AG04450 (cell line): ENCODE measurements around the gene CA5A. TPM values are rescaled to one million over a fixed set of nuclear protein-coding genes. Genes with fewer than 3 reads are reported as not detected.
"Not testable (repeated sequence)": the region's sequence is repeated elsewhere in the genome, so short reads cannot be mapped to it uniquely, and the experiment has no call there.

Experiments
- CTCF ChIA-PET: fragments of 300-600, 350-600 bp; formaldehyde crosslinking; extraction: SDS; loops from one replicate; lab custom pipeline; 2022; ENCODE audit warnings: antibody characterized with exemption, inconsistent platforms; lab: Charles Lee
- POLR2A ChIA-PET: fragments of 350-600 bp; formaldehyde crosslinking; extraction: SDS; loops from one replicate; lab custom pipeline; 2021; ENCODE audit warnings: antibody characterized with exemption, inconsistent platforms; lab: Yijun Ruan, JAX
- DNase-seq: peaks from one replicate; pipeline ENCODE4 v3.0.0-alpha.2; 2011; ENCODE audit warnings: low read depth, low spot score
- H3K27ac ChIP-seq: one replicate; pipeline ENCODE4 v1.5.1; 2012; ENCODE audit warnings: low read depth, low read length, control low read depth
- H3K27me3 ChIP-seq: one replicate; pipeline ENCODE4 v1.6.0; 2012; ENCODE audit warnings: low read length; ENCODE audit not compliant: control insufficient read depth, insufficient read depth
- H3K4me3 ChIP-seq: 2 replicates; pipeline ENCODE4 v1.5.1; 2011; ENCODE audit warnings: mild to moderate bottlenecking, low read depth, low read length, control low read depth
- H3K9me3 ChIP-seq: 2 replicates; pipeline ENCODE4 v1.5.1; 2012; ENCODE audit warnings: low read length; ENCODE audit not compliant: control insufficient read depth, insufficient read depth
- polyA plus RNA-seq: library from polyadenylated mRNA; depleted of rRNA; stranded (reverse); fragments of >200 nt; gene quantifications from 2 replicates; pipeline ENCODE4 v1.2.3, GENCODE V29; 2011
- TF ChIP-seq, protein P1 (sequence below): IDR thresholded peaks from 2 replicates; pipeline ENCODE4 v1.5.1; 2011; ENCODE audit warnings: low read depth, low read length, control low read depth, inconsistent platforms

Gene CA5A
- polyA plus RNA-seq, 1 experiment = not detected

DNA sequence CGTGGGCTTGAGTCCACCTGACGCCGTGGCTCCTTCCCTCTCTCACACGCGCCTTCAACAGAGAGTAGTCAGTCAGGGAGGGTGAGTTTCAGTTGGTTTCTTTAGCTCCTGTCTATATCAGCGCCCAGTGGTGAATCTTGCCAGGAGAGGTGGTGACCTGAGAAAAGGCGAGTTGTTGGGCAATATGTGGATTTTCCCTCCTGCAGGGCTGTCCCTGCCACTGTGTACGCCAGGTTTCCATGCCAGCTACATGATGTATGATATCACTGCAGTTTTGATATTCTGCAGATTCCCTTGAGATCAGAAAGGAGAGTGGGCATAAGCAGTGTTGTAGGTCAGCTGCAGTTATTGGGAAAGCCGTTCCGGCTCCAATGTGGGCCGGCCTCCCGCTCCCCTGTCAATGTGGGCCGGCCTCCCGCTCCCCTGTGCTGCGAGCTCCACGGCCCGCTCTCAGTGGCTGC lies 46.3 kb upstream of the CA5A start:
- CTCF ChIA-PET = interaction anchor here (0.6 kb wide), 1 partner anchor 32 kb away, joined by 3 read pairs; no protein-coding TSS in a partner anchor

DNA sequence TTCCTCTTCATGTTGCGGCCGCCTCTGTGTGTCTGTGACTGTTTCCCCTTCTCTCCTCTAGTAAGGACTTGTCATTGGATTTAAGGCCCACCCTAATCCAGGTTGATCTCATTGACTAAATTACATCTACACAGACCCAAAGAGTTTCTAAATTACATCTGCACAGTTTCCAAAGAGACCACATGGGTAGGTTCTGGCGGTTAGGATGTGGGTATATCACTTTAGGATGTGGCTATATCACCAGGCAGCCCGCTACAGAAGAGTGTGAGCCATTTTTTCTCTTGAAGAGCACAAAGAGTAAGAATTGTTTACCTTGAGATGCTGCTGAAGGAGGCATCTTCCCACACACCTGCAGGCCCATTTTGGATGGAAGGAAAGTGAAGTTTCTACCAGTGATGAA lies 45.0 kb upstream of the CA5A start:
- POLR2A ChIA-PET, H3K9me3 ChIP-seq, H3K27me3 ChIP-seq, H3K27ac ChIP-seq, DNase-seq, H3K4me3 ChIP-seq, CTCF ChIA-PET: not testable (repeated sequence)

More for the DNA sequence above, 46.3 kb upstream of the CA5A start:
- no peaks in the 10 kb centered on the region for H3K27me3 ChIP-seq
- POLR2A ChIA-PET = no interaction called here
- H3K27ac ChIP-seq = no peak overlapping the region
- H3K4me3 ChIP-seq = no peak overlapping the region
- TF ChIP-seq, protein P1, sequence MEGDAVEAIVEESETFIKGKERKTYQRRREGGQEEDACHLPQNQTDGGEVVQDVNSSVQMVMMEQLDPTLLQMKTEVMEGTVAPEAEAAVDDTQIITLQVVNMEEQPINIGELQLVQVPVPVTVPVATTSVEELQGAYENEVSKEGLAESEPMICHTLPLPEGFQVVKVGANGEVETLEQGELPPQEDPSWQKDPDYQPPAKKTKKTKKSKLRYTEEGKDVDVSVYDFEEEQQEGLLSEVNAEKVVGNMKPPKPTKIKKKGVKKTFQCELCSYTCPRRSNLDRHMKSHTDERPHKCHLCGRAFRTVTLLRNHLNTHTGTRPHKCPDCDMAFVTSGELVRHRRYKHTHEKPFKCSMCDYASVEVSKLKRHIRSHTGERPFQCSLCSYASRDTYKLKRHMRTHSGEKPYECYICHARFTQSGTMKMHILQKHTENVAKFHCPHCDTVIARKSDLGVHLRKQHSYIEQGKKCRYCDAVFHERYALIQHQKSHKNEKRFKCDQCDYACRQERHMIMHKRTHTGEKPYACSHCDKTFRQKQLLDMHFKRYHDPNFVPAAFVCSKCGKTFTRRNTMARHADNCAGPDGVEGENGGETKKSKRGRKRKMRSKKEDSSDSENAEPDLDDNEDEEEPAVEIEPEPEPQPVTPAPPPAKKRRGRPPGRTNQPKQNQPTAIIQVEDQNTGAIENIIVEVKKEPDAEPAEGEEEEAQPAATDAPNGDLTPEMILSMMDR = no peak
- DNase-seq = no peak
- no peaks in the 10 kb centered on the region for H3K9me3 ChIP-seq

DNA sequence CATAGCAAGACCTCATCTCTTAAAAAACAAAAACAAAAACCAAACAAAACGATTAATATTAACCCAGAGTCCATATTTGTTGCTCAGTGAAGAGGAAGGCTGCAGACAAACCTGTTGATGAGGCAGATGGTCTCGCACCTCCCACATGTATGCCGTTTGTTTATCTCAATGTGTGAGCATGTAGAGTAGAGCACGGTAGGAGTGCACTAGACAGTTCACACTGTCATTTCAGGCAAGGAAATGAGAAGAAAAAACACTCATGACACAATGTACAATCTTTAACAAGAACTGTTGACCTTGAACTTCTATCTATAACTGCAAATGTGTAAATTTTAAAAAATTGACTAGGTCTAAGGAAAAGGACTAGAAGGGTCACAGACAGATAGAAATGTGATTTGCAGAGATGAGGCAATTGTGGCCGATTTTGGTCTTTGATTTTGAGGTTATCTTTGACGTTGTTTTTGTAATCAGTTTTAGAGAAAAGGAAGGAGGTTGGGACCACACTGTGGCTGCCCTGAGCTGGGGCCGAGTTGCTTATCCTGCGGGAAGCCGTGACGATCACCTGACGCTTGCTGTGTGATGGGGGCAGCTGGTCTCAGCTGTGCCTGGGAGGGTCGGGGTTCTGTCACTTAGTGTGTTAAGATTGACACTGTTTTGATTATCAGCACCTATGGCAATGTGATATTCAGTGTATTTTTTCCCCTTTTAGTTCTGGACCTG lies 43.7 kb upstream of the CA5A start:
- DNase-seq, CTCF ChIA-PET, H3K4me3 ChIP-seq, H3K27ac ChIP-seq, POLR2A ChIA-PET, H3K27me3 ChIP-seq, H3K9me3 ChIP-seq: not testable (repeated sequence)

DNA sequence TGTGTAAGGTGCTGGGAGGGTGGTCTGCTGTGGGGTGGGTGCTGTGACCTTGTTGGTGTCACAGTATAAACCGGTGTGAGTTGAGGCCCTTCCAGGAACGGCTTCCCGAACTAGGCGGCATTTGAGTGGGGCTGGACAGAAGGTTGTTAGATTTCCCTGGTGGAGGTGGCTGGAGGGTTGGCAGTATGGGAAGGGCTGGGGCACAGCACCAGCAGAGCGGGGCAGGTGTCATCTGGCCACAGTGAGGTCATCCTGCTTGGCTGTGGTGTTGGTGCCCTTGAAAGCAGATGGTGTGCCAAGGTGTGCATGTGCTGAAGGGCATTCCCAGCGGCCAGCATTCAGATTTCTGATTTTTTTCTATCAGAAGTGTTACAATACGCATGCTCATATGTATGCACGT lies 43.0 kb upstream of the CA5A start:
- H3K9me3 ChIP-seq = no peaks in the 10 kb centered on the region; the same call in 1 of the 2 replicates
- POLR2A ChIA-PET = no interaction called here
- H3K27me3 ChIP-seq = no peaks in the 10 kb centered on the region
- H3K27ac ChIP-seq = no peak overlapping the region
- TF ChIP-seq, protein P1 = no peak
- CTCF ChIA-PET = no interaction called here
- H3K4me3 ChIP-seq = no peak overlapping the region
- DNase-seq = no peak

DNA sequence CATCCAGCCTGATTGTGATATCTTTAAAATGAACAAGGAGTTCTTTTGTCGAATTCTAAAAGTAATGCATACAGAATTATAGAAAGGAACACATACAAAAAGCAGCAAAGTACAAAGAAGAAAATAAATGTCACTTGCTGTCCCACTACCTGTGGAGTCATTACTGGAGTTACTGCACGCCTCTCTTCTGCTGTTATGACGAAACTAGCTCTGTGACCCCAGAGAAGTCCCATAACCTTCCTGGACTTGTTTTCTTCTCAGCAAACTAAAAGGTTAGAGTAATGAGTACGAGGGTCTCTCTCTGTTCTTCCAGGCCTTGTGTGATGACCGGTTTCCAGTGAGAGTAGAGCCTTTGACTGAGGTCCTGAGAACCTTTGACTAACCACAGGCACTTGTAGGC lies 41.8 kb upstream of the CA5A start:
- Histone ChIP-seq H3K9me3 (peaks cover 3% of the 10 kb centered on the region; the same call in 1 of the 2 replicates), H3K27ac (no peak overlapping the region), H3K27me3 (no peaks in the 10 kb centered on the region), H3K4me3 (no peak overlapping the region)
- TF ChIP-seq, protein P1 = no peak
- ChIA-PET POLR2A (no interaction called here), CTCF (no interaction called here)
- DNase-seq = no peak

DNA sequence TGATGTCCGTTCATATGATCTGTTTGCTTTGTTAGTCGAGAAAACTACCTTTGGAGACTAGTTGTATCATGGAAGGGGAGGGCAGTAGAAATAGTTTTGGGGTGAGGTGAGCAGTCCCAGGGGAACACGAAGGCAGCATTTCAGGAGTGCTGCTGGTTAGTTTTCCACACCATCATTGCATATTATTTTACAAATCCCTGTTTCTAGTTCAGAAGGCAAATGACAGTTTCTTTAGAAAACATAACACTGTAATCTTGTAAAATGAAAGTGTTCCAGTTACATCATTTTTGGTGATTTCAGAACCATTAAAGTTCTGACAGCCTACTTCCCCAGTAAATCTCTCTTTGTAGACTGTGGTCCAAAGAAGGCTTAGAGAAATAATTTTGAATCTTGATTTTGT lies 40.3 kb upstream of the CA5A start:
- H3K9me3 ChIP-seq = peaks cover 11% of the 10 kb centered on the region
- TF ChIP-seq, protein P1 = no peak
- H3K27ac ChIP-seq = no peak overlapping the region
- CTCF ChIA-PET = no interaction called here
- POLR2A ChIA-PET = no interaction called here
- no peak overlapping the region for H3K4me3 ChIP-seq
- H3K27me3 ChIP-seq = no peaks in the 10 kb centered on the region
- no peak for DNase-seq
